HG02884 (cell line): ENCODE measurements around the gene FAM131C.

Experiments
- ATAC-seq: cut with Tn5 transposase; IDR thresholded peaks from one replicate; pipeline ENCODE4 v1.9.1; 2021; ENCODE audit warnings: mild to moderate bottlenecking, moderate library complexity; ENCODE audit not compliant: unreplicated experiment

The FAM131C gene

DNA sequence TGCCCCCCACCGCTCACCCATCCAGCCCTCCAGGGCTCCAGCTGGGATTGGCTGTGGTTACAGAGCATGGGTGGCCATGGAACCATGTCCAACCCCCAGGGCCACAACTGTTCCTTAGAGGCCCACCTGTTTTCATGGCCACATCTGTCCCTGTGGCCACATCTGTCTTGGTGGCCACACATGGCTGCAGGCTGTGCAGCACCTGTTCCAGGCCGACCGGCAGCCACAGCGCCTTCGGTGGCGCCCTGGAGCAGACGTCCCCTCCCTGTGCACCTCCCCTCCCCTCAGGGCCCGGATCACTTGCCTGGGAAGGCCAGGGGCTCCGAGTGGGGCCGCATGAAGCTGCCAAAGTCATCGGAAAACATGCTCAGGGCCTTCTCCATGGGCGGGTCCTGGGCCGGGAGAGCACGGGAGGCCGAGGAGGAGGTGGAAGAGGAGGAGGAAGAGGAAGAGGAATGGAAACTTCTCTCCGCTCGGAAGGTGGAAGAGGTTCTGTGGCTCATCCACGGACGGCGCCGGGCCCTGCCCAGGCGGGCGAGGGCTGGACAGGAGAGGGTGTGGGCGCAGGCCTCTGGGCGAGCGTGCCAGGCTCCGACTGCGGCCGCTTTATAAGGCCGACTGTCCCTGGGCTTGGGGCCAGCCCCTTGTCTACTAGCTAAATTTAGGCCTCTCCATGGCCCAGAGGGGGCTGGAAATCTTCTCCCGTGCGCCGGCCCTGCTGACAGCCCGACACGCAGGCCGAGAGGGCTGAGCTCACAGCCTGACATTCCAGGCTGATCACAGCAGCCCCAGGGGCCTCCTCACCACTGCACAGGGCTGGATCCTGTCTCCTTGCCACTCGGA, 55.8 kb downstream of the FAM131C start, which contains the start of gene HSPB7:
Gene HSPB7, minus strand, starts transcription at position 583 of the 843 bp plus-strand sequence. Its CDS starts 80 bp downstream, at position 503.
- no peak for ATAC-seq

DNA sequence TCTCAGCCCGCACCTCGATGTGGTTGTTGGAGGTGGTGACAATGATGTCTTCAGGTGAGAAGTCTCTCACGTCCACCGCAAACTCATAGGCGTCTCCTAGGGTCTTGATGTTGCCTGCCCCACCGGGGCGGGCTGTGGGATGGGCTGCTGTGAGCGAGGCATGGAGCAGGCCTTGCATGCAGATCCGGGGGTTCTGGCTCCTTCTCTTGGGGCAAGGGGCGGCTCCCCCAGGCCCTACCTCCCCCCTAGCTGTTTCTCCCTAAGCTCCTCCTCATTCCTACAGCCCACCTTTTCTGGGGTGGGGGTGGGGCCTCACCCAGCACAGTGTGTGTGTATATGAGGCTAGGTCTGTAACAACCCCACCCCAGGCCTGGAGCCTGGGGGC, 56.4 kb downstream of the FAM131C start:
- ATAC-seq: no peak

DNA sequence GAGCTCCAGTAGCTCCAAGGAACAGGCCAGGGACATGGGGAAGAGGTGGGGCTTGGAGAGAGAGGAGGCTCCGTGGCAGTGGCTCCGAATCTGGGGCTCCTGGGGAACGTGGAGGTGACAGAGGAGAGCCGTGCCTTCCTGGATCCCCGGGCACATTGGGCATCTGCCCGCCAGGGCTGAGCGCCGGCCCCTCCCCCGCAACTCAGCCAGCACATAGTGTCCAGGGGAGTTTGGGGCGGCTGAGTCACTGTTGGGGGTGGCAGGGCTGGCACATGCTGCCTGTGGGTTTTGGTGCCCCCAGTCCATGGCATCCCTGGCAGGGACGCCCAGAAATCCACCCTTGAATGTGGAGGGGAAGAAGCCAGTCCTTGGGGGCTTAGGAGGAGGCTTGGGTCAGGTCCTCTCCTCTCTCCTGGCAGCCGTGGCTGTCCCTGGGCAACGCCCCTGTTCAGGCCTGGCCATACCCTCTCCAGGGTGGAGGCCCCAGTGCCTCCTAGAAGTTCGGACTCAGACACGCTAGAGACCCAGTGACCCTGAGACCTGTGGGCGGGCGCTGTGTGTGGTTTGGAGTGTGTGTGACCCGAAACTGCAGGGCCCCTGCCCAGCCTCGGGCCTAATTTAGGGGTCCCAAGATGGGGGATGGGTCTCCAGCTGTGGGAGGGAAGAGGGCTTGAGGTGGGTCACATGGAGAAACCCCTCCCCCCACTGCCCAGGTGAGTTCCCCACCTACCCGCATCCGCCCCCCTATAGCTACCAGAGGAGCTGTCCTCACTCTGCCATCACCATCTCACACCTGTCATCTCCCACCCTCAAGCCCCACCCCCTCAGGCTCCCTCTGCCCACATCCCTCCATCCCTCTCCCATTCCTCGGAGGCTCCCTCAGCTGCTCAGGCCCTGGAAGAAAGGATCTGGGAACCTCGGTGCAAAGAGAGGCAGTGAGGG, 57.2 kb downstream of the FAM131C start:
- ATAC-seq: no peak

DNA sequence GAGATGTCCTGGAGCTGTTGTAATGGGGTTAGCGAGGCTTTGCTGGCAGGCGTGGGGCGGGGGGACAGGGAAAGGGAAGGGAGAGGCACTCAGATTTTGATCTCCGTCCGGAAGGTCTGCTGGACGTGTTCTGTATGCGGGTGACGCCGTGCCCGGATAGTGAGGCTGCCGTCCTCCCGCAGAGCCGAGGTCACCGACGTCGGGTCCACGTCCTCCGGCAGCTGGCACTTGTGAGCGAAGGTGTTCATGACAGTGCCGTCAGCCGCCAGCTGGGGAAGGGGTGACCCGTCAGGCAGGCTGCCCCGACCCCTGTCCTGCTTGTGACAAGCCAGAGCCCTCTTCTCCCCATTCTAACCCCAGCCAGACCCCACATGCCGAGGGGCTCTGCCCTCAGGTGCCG, 58.0 kb downstream of the FAM131C start:
- no peak for ATAC-seq

DNA sequence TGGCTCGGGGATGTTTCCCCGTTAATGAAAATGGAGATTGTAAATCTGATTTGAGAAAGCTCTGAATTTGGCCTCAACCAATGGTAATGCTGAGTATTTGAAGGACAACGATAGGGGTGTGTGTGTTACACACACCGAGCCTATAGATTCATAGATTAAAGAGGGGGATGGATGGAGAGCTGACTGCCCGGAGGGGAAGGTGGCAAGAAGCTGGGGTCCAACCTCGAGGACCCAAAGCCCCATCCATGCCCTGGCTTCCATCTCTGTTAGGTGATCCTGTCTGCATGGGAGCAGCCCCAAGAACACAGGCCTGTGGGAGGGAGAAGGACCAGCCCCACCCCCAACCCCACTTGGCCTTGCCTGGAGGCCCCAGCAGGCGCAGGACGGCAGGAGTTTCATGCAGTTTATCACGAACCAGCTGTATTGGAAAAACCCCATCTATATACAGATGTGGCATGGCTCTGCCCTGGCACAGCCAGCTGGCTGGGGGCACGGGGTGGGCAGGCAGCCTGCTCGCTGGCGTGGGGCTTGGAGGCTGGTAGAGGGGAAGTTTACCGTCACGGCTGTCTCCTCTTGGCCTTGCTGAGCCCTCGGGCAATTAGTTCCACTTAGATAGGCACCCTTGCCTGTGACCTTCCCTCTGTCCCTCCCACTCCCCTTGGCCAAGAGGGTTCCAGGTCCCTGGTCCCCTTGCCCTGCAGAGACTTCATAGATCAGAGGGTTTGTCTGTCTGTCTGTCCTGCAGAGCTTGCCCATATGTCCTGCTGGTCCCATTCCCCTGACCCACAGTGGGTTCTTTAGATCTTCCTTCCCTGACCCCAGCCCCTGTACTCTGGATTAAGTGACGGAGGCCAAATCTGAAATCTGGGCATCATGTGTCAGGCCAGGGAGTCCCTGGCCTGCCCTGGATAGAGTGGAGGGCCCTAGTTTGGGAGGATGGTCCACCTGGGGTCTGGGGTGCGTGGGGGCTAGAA, 58.7 kb downstream of the FAM131C start:
- ATAC-seq: no peak

DNA sequence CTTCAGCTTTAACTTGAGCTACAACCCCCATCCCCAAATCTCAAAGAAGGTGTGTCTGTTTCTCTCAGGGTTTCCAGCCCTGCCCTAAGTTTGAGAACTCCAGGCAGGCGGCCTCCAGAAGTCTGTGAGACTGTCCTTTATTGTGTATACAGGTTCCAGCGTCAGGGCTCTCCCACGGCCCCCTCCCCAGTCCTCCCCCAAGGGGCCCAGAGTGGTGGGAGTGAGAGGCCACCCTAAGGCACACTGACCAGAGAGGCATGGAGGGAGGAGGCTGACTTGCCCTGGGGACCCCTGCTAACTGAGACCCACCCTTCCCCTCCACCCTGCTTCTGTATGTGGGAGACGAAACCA, 59.6 kb downstream of the FAM131C start:
- no peak for ATAC-seq

DNA sequence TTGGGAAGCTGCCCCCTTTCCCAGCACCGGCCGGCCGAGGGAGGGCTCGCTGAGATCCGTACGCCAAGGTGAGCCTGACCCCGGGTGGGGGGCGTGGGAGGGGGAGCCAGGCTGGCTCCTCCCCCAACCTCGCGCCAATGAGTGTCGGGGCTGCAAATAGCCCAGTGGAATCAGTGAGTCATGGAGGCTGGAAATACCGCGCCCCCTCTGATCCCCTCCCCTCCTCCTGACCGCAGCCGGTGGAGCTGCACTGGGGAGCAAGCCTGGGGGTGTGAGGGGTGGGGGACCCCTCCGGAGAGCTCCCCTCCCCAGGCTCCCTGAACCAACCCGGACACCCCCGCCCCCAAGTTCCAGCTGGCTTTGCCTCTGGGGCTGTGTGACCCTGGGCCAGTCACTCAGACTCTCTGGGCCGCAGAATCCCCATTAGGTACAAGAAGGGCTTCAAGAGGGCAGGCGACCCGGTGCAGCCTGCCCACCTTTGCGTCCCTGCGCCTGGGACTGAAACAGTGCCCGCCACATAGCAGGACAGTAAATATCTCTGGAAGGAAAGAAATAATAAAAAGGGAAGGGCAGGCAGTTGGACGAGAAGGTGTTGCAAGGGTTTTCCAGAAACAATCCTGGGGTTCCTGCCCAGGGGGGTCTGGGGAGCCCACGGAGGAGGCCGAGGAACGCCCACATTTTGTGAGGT, 60.1 kb downstream of the FAM131C start:
- ATAC-seq: no peak

DNA sequence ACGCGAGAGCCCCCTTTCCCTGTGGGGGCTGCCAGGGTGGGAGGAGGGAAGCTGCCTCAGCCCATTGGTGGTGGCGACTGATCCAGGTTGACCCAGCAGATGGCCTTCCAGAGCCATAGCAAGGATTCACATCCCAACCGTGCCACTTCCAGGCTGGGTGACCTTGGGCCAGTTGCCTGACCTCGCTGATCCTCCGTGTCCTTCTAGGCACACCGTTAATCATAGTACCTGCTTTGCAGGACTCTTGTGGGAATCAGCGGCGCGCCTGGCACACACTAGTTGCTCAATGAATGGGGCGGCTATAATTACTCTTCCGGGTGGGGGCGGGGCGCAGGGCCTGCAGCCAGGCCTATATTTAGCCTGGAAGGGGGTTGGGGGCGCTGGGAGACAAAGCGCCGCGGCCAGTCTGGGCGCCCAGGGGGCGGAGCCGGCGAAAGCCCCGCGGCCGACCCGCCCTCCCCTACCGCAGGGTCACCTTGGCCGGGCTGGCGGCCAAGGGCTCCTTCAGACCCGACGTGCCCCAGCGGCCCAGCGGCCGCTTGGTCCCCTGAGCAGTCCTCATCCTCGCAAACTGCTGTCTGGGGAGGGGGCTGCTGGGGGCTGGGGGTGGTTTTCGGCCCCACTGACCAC, 60.7 kb downstream of the FAM131C start:
- ATAC-seq: no peak

DNA sequence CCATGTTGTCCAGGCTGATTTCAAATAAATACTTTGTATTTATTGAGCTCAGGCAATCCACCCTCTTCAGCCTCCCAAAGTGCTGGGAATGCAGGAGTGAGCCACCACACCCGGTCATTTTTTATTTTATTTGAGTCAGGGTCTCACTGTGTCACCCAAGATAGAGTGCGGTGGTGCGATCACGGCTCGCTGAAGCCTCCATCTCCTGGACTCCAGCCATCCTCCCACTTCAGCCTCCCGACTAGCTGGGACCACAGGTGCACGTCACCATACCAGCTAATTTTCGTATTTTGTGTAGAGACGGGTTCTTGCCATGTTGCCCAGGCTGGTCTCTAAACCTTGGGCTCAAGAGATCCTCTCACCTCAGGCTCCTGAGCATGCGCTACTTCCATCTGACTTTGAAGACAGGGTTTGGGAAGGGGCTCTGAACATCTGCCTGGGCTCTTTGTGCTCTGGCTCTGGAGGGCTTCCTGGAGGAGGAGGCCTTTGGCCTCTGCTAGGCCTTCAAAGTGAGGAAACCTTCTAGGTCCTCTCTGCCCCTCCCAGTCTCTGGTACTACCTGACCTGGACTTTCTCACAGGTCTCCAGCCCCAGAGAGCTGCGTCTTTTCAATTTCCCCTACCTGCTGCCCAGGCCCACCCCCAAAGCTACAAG, 61.4 kb downstream of the FAM131C start:
- no peak for ATAC-seq

DNA sequence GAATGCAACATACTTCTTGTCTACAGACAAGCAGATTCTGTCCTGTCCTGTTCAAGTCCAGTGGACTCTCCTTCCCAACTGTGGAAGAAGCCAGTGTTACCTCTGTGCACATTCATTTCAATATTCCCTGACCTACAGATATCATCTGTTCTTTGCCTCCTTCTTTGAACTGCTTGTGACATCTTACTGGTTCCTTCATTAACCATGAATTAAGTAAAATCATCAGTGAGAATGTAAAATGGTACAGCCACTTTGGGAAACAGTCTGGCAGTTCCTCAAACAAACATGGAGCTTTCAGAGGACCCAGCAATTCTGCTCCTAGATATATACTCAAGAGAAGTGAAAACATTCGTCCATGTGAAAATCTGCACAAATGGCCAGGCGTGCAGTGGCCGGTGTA, 62.6 kb downstream of the FAM131C start:
- ATAC-seq: no peak

DNA sequence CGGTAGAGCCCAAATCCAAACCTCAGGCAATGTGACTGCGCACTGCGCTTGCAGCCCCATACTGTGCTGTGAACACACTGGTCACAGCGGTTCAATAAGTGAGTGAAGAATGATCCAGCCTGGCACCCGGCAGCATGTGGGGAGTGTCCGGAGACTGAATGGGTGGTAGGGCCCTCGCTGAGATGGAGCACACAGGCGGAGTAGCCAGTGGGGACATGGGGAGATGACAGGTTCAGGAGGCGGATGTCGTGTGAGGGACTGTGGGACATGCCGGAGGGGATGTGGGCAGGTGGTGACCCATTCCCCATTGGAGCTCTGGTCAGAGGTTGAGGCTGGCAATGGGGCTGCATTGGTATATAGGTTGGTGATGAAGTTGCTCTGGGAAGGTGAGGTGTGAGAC, 63.8 kb downstream of the FAM131C start:
- no peak for ATAC-seq

DNA sequence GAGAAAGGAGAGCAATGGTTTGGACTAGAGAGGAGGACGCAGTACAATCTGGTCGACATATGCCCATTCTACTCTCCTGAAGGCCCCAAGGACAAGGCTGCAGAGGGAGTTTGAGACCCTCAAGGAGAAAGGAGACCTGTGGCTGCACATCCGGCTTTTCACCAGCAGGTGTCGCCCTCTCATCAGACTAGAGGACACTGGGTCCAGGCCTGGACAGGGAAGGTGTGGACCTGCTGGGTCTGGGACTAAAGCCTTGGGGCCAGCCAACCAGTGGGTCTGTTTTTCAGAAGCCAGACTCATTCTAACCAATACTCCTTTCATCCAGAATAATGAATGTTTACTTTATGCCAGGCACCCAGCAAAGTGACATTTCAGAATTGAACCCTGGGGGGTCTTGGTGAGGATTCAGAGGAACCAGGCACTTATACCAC, 64.4 kb downstream of the FAM131C start:
- ATAC-seq: no peak
